ENCODE data around the gene AK5. TPM values are rescaled to one million over a fixed set of nuclear protein-coding genes. Genes with fewer than 3 reads are reported as not detected.

AK5 gene
- total RNA-seq, 2 donors from 2014 or later: 0.46 to 2.8 TPM

DNA sequence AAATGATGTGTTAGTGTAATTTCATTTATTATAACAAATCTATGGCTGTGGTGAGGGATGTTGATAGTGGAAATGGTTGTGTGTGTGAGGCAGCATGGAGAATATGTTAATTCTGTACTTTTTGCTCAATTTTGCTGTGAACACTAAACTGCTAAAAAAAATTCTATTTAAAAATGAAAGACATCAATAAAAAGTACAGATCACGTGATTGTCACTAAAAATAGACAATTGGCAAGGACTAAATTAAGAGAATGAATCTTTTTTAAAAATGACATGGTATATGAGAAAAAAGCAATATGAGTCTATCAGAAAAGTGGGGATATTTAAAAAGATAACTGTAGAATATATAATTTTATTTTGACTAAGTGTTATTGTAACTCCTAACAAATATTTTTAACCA is 46.9 kb upstream of the AK5 start:
- H3K27me3 ChIP-seq (ENCODE audit: control insufficient read depth, insufficient read depth, low read length, poor library complexity, severe bottlenecking): no peaks in the 10 kb centered on the region
- no peak overlapping the region for H3K27ac Mint-ChIP-seq
- TF ChIP-seq, protein P1, sequence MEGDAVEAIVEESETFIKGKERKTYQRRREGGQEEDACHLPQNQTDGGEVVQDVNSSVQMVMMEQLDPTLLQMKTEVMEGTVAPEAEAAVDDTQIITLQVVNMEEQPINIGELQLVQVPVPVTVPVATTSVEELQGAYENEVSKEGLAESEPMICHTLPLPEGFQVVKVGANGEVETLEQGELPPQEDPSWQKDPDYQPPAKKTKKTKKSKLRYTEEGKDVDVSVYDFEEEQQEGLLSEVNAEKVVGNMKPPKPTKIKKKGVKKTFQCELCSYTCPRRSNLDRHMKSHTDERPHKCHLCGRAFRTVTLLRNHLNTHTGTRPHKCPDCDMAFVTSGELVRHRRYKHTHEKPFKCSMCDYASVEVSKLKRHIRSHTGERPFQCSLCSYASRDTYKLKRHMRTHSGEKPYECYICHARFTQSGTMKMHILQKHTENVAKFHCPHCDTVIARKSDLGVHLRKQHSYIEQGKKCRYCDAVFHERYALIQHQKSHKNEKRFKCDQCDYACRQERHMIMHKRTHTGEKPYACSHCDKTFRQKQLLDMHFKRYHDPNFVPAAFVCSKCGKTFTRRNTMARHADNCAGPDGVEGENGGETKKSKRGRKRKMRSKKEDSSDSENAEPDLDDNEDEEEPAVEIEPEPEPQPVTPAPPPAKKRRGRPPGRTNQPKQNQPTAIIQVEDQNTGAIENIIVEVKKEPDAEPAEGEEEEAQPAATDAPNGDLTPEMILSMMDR (conservative IDR thresholded peaks at IDR 0.05): no peak
- H3K36me3 Mint-ChIP-seq (ENCODE audit: low read depth): no peaks in the 10 kb centered on the region
- peaks cover 6% of the 10 kb centered on the region for H3K9me3 Mint-ChIP-seq
- H3K9me3 ChIP-seq (ENCODE audit: control insufficient read depth, low read length): no peaks in the 10 kb centered on the region
- no peaks in the 10 kb centered on the region for H3K4me1 Mint-ChIP-seq
- H3K36me3 ChIP-seq (ENCODE audit: control insufficient read depth, insufficient read depth, low read length): no peaks in the 10 kb centered on the region
- no peak overlapping the region for H3K4me3 ChIP-seq (ENCODE audit: low read length)
- no peak overlapping the region for H3K27ac ChIP-seq (ENCODE audit: low read depth, low read length)
- no peak for DNase-seq
- no peaks in the 10 kb centered on the region for H3K27me3 Mint-ChIP-seq (ENCODE audit: insufficient read depth)
- 83% methylated on average over 1 of the region's 1 CpG; no CpG with 5 or more reads in 1 of the 2 experiments for WGBS, 2 experiments (ENCODE audit: insufficient coverage in 1 of 2, insufficient read length in 1 of 2)
- no peaks in the 10 kb centered on the region for H3K4me1 ChIP-seq (ENCODE audit: control insufficient read depth, insufficient read depth, low read length)
- H3K4me3 Mint-ChIP-seq: no peak overlapping the region
- H3K9ac ChIP-seq (ENCODE audit: extremely low read depth, low read length, poor library complexity, severe bottlenecking): no peak overlapping the region

DNA sequence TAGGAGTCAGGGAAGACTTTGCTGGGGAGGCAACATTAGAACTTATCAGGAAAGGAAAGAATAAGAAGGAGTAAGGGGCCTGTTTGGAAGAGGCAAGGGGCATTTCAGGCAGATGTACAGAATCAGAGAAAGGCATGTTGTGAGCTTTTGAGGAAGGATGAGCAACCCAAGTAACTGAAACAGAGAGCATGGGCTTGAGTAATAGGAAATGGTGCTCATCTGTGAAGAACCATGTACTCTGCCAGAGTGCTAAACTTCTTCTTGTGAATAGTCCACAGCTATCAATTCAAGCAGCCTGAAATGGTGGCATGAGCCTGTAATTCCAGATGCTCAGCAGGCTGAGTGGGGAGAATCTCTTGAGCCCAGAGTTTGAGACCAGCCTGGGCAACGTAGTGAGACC is 43.4 kb upstream of the AK5 start:
- Histone ChIP-seq H3K27me3 (ENCODE audit: control insufficient read depth, insufficient read depth, low read length, poor library complexity, severe bottlenecking) (no peaks in the 10 kb centered on the region), H3K4me1 (ENCODE audit: control insufficient read depth, insufficient read depth, low read length) (no peaks in the 10 kb centered on the region), H3K9ac (ENCODE audit: extremely low read depth, low read length, poor library complexity, severe bottlenecking) (no peak overlapping the region), H3K4me3 (ENCODE audit: low read length) (no peak overlapping the region), H3K27ac (ENCODE audit: low read depth, low read length) (no peak overlapping the region), H3K36me3 (ENCODE audit: control insufficient read depth, insufficient read depth, low read length) (no peaks in the 10 kb centered on the region), H3K9me3 (ENCODE audit: control insufficient read depth, low read length) (no peaks in the 10 kb centered on the region)
- TF ChIP-seq, protein P1 (conservative IDR thresholded peaks at IDR 0.05): no peak
- no peaks in the 10 kb centered on the region for H3K36me3 Mint-ChIP-seq (ENCODE audit: low read depth)
- no peaks in the 10 kb centered on the region for H3K4me1 Mint-ChIP-seq
- peaks cover 5% of the 10 kb centered on the region for H3K9me3 Mint-ChIP-seq
- H3K27me3 Mint-ChIP-seq (ENCODE audit: insufficient read depth): no peaks in the 10 kb centered on the region
- H3K4me3 Mint-ChIP-seq: no peak overlapping the region
- no peak overlapping the region for H3K27ac Mint-ChIP-seq
- 100% methylated on average over 1 of the region's 1 CpG; no CpG with 5 or more reads in 1 of the 2 experiments for WGBS, 2 experiments (ENCODE audit: insufficient coverage in 1 of 2, insufficient read length in 1 of 2)
- no peak for DNase-seq

DNA sequence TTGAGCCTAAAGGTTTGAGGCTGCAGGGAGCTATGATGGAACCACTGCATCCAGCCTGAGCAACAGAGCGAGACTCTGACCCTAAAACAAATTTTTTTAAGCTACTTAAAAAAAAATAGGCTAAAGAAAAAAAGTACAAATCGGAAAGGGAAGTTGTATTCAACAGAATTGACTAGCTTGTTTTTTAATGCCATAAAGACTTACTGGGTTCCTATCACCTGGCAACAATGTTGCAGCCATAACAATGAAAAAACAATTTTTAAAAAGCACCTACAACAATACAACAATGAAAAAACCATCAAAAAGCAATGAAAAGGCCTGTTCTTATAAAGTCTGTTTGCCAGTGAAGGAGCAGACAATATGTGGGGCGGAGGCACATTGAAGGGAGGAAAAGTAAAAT is 42.5 kb upstream of the AK5 start:
- H3K4me3 Mint-ChIP-seq: no peak overlapping the region
- no peaks in the 10 kb centered on the region for H3K27me3 Mint-ChIP-seq (ENCODE audit: insufficient read depth)
- no peak overlapping the region for H3K27ac Mint-ChIP-seq
- Histone ChIP-seq H3K27me3 (ENCODE audit: control insufficient read depth, insufficient read depth, low read length, poor library complexity, severe bottlenecking) (no peaks in the 10 kb centered on the region), H3K9ac (ENCODE audit: extremely low read depth, low read length, poor library complexity, severe bottlenecking) (no peak overlapping the region), H3K4me3 (ENCODE audit: low read length) (no peak overlapping the region), H3K27ac (ENCODE audit: low read depth, low read length) (no peak overlapping the region), H3K9me3 (ENCODE audit: control insufficient read depth, low read length) (no peaks in the 10 kb centered on the region), H3K4me1 (ENCODE audit: control insufficient read depth, insufficient read depth, low read length) (no peaks in the 10 kb centered on the region), H3K36me3 (ENCODE audit: control insufficient read depth, insufficient read depth, low read length) (no peaks in the 10 kb centered on the region)
- H3K9me3 Mint-ChIP-seq: peaks cover 5% of the 10 kb centered on the region
- H3K36me3 Mint-ChIP-seq (ENCODE audit: low read depth): no peaks in the 10 kb centered on the region
- no peaks in the 10 kb centered on the region for H3K4me1 Mint-ChIP-seq
- 92 to 100% methylated on average over 1 to 3 of the region's 3 CpGs for WGBS, 2 experiments (ENCODE audit: insufficient coverage in 1 of 2, insufficient read length in 1 of 2)
- DNase-seq: no peak
- TF ChIP-seq, protein P1 (conservative IDR thresholded peaks at IDR 0.05): no peak

All from endodermal cell (in vitro differentiated cells).